Measurements from ENCODE around the gene TGFB2.

The TGFB2 gene

GRCh38 chr1:218350035-218350525, 4.9 kb downstream of the TGFB2 start:
- Mint-ChIP-seq H3K27ac (no peak overlapping the region), H3K36me3 (ENCODE audit: low read depth) (peaks cover 5% of the 10 kb centered on the region), H3K4me1 (peaks cover 58% of the 10 kb centered on the region), H3K27me3 (ENCODE audit: low read depth, poor library complexity) (peaks cover 3% of the 10 kb centered on the region), H3K4me3 (no peak overlapping the region), H3K9me3 (no peaks in the 10 kb centered on the region)
- no peak for TF ChIP-seq CTCF (IDR thresholded peaks at IDR 0.05)
- no peak for DNase-seq

- TF ChIP-seq CTCF (IDR thresholded peaks at IDR 0.05) = no peak
- DNase-seq = no peak
- Mint-ChIP-seq H3K27me3 (ENCODE audit: low read depth, poor library complexity) (peaks cover 3% of the 10 kb centered on the region), H3K27ac (peak overlapping the region; percentile 22), H3K9me3 (no peaks in the 10 kb centered on the region), H3K4me1 (peaks cover 66% of the 10 kb centered on the region), H3K4me3 (no peak overlapping the region), H3K36me3 (ENCODE audit: low read depth) (peaks cover 5% of the 10 kb centered on the region)
Measured at GRCh38 chr1:218350801-218351266, 5.7 kb downstream of the TGFB2 start.

- DNase-seq = no peak
- no peak for TF ChIP-seq CTCF (IDR thresholded peaks at IDR 0.05)
- H3K4me1 Mint-ChIP-seq = peaks cover 62% of the 10 kb centered on the region
- H3K4me3 Mint-ChIP-seq = no peak overlapping the region
- H3K9me3 Mint-ChIP-seq = no peaks in the 10 kb centered on the region
- peaks cover 3% of the 10 kb centered on the region for H3K27me3 Mint-ChIP-seq (ENCODE audit: low read depth, poor library complexity)
- H3K27ac Mint-ChIP-seq = no peak overlapping the region
- peaks cover 5% of the 10 kb centered on the region for H3K36me3 Mint-ChIP-seq (ENCODE audit: low read depth)
Measured at GRCh38 chr1:218351391-218352074, 6.4 kb downstream of the TGFB2 start.

- peaks cover 2% of the 10 kb centered on the region for H3K27me3 Mint-ChIP-seq (ENCODE audit: low read depth, poor library complexity)
- H3K36me3 Mint-ChIP-seq (ENCODE audit: low read depth) = peaks cover 5% of the 10 kb centered on the region
- peaks cover 57% of the 10 kb centered on the region for H3K4me1 Mint-ChIP-seq
- TF ChIP-seq CTCF (IDR thresholded peaks at IDR 0.05) = no peak
- no peaks in the 10 kb centered on the region for H3K9me3 Mint-ChIP-seq
- no peak overlapping the region for H3K27ac Mint-ChIP-seq
- no peak for DNase-seq
- H3K4me3 Mint-ChIP-seq = no peak overlapping the region
Measured at GRCh38 chr1:218352075-218352438, 6.9 kb downstream of the TGFB2 start.

- H3K4me1 Mint-ChIP-seq = peaks cover 45% of the 10 kb centered on the region
- TF ChIP-seq CTCF (IDR thresholded peaks at IDR 0.05) = no peak
- no peaks in the 10 kb centered on the region for H3K27me3 Mint-ChIP-seq (ENCODE audit: low read depth, poor library complexity)
- peak overlapping the region; percentile 3 for H3K27ac Mint-ChIP-seq
- peaks cover 5% of the 10 kb centered on the region for H3K36me3 Mint-ChIP-seq (ENCODE audit: low read depth)
- no peak for DNase-seq
- no peaks in the 10 kb centered on the region for H3K9me3 Mint-ChIP-seq
- H3K4me3 Mint-ChIP-seq = no peak overlapping the region
Measured at GRCh38 chr1:218353656-218354055, 8.5 kb downstream of the TGFB2 start.

- Mint-ChIP-seq H3K4me3 (no peak overlapping the region), H3K27me3 (ENCODE audit: low read depth, poor library complexity) (no peaks in the 10 kb centered on the region), H3K36me3 (ENCODE audit: low read depth) (peaks cover 5% of the 10 kb centered on the region), H3K27ac (no peak overlapping the region), H3K9me3 (no peaks in the 10 kb centered on the region), H3K4me1 (peaks cover 53% of the 10 kb centered on the region)
- no peak for DNase-seq
- no peak for TF ChIP-seq CTCF (IDR thresholded peaks at IDR 0.05)
Measured at GRCh38 chr1:218355278-218355677, 10.1 kb downstream of the TGFB2 start.
